Prostate gland (tissue), 2 donors: ENCODE measurements around the gene TPSG1.
"Not testable (repeated sequence)": the region's sequence is repeated elsewhere in the genome, so short reads cannot be mapped to it uniquely, and the experiment has no call there.

ENCODE experiments used
- POLR2A ChIP-seq: fragments of 450-650 bp; IDR thresholded peaks from one replicate; pipeline ENCODE4 v1.6.1; 2016; ENCODE audit warnings: antibody characterized with exemption, mild to moderate bottlenecking
- POLR2AphosphoS5 ChIP-seq: sonication (generic); formaldehyde crosslinking; IDR thresholded peaks from one replicate; pipeline ENCODE4 v1.6.1; 2017; ENCODE audit warnings: antibody characterized with exemption
- TF ChIP-seq, protein P1 (sequence below), 4 experiments: fragments of 200-600 bp in 2 of 4; fragments of 450-650 bp in 2 of 4; sonication (generic) in 2 of 4; IDR thresholded peaks; 1 replicate in 3 of 4; 2 replicates in 1 of 4; pipeline ENCODE4 v1.5.1; 2016 to 2019; ENCODE audit warnings: antibody characterized with exemption in 4 of 4, mild to moderate bottlenecking in 2 of 4, moderate library complexity in 2 of 4

DNA sequence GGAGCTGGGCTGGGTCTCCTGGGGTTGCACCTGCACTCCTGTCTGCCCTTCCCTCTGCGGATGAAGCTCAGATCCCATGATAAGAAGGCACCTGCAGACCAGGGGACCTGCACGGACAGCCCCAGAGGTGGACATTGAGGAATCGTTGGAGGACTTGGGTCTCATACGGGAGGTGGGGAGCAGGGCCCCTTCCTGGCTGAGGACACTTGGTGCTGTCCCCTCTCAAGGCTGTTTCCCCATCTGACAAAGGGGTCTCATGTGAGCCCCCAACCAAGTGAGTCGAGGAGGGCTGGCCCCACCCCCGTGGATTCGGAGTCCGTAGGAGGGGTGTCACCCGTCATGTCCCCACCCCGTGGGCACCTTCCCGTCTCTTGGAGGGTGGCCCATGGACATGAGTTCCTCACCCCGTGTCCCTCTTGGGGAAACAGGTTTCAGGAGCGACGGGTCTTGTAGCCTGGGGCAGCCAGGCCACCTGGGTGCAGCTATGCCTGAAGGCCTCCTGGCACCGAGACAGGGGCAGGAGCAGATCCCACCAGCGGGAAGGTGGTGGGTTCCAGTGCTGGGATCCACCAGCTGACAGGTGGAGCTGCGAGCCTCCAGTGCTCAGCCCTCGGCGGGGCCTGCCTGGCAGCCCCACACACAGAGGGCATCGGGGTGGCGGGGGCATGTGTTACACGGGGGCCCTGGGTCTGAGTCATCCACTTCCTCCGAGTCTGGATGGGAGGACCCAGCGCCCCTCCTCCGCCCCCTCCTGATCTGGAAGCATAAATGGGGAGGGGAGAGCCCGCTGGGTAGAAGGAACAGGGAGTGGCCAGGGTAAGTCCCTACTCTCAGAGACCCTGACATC, 30.4 kb upstream of the TPSG1 start, which contains the start of gene TPSD1:
- TF ChIP-seq, protein P1, sequence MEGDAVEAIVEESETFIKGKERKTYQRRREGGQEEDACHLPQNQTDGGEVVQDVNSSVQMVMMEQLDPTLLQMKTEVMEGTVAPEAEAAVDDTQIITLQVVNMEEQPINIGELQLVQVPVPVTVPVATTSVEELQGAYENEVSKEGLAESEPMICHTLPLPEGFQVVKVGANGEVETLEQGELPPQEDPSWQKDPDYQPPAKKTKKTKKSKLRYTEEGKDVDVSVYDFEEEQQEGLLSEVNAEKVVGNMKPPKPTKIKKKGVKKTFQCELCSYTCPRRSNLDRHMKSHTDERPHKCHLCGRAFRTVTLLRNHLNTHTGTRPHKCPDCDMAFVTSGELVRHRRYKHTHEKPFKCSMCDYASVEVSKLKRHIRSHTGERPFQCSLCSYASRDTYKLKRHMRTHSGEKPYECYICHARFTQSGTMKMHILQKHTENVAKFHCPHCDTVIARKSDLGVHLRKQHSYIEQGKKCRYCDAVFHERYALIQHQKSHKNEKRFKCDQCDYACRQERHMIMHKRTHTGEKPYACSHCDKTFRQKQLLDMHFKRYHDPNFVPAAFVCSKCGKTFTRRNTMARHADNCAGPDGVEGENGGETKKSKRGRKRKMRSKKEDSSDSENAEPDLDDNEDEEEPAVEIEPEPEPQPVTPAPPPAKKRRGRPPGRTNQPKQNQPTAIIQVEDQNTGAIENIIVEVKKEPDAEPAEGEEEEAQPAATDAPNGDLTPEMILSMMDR (IDR thresholded peaks at IDR 0.05) = not testable (repeated sequence)
- TF ChIP-seq POLR2AphosphoS5, POLR2A: not testable (repeated sequence)
